HG03457 (cell line): Measurements from ENCODE around the gene ABHD17C.
"Not testable (repeated sequence)": the region's sequence is repeated elsewhere in the genome, so short reads cannot be mapped to it uniquely, and the experiment has no call there.

Experiments used
- ATAC-seq: cut with Tn5 transposase; IDR thresholded peaks from one replicate; pipeline ENCODE4 v1.9.1; 2021; ENCODE audit warnings: moderate number of reproducible peaks; ENCODE audit not compliant: unreplicated experiment

Gene ABHD17C

GRCh38 chr15:80695099-80695910, at the start of gene ABHD17C:
ABHD17C (plus strand) TSS chr15:80695310; CDS start chr15:80695430, 120 bp downstream.
- ATAC-seq = peak; percentile 66

GRCh38 chr15:80645494-80646065, 49.5 kb upstream of the ABHD17C start:
- ATAC-seq = no peak

DNA sequence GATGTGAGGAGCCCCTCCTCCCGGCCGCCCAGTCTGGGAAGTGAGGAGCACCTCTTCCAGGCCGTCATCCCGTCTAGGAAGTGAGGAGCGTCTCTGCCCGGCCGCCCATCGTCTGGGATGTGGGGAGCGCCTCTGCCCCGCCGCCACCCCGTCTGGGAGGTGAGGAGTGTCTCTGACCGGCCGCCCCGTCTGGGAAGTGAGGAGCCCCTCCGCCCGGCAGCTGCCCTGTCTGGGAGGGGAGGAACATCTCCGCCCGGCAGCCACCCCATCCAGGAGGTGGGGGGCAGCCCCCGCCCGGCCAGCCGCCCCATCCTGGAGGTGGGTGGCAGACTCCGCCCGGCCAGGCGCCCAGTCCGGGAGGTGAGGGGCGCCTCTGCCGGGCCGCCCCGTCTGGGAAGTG, 47.7 kb upstream of the ABHD17C start:
- not testable (repeated sequence) for ATAC-seq

- ATAC-seq = no peak
Measured at GRCh38 chr15:80654299-80654698, 40.8 kb upstream of the ABHD17C start.

- no peak for ATAC-seq
Measured at GRCh38 chr15:80659375-80659774, 35.7 kb upstream of the ABHD17C start.

- ATAC-seq = no peak
Measured at GRCh38 chr15:80660119-80660518, 35.0 kb upstream of the ABHD17C start.

GRCh38 chr15:80662129-80662528, 33.0 kb upstream of the ABHD17C start:
- no peak for ATAC-seq

DNA sequence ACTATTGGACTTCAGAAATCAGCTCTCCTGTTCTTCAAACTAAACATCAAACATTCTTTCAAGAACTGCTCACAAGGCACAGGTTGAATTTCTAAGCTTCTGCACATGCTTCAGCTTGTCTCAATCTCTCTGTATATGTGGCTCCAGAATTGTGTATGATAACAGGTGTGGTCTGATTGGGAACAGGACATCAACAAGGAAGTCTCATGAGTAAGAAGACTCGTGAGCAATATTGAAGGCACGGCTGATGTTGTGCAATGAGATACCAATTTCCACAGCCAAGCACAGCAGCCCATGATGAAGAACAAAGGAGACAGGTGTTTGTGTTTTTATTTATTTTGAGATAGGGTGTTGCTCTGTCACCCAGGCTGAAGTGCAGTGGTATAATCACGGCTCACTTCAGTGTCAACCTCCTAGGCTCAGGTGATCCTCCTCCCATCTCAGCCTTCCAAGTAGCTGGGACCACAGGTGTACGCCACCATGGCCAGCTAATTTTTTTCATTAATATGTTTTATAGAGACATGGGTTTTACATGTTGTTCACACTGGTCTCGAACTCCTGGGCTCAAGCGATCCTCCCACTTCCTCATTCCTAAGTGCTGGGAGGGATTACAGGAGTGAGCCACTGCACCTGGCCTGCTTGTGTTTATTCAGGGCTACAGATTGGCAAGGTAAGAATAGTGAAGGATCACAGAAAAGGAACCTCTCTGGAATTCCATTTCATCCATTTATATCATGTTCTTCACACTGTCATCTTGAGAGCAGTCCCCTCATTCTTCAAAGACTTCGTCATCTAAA, 32.2 kb upstream of the ABHD17C start:
- no peak for ATAC-seq

GRCh38 chr15:80665151-80665550, 30.0 kb upstream of the ABHD17C start:
- no peak for ATAC-seq

DNA sequence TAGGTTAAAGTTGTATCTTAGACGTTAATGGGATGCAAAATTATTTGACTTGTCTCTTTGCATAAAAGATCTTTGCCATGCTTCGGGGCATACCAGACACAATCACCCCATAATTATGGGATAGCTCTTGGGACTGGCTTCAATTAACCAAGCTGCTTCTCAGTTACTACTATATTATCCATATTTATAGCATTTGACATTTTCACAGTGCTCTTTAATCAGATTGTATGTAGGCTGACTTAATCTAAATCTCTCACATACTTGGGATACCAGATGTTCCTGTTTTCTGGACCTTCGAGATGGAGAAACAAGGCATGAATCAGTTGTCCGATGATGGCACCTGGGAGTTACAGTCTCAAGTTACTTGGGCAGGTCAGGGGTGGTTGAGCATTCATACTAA, 27.2 kb upstream of the ABHD17C start:
- ATAC-seq = no peak

DNA sequence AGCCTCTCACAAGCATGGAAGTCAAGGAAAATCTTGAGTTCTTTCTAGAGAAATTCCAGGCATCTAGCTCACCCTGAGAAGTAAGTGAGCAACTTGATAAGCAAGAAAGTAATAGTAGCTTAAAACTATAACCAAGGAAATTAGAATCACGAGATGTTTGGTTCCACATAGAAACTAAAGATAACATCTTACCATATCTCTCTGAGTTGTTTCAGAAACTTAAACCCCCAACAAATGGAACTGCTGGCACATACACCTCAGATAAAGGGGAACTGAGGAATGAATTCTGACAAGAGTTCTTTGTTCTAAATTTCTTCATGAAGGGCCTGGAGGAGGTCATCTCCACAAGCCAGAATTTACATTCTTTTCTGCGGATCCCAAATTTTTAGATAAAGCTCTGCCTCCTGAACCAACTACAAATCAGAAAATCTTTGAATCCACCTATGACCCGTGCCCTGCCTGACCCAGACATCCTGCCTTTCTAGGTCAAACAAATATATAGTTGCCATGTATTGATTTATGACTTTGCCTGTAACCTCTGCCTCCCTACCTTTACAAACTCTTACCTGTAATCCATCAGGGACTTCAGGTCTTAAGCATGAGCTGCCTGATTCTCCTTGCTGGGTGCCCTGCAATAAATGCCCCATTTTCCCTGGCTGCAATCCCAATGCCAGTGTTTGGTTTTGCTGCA, 26.4 kb upstream of the ABHD17C start:
- no peak for ATAC-seq

DNA sequence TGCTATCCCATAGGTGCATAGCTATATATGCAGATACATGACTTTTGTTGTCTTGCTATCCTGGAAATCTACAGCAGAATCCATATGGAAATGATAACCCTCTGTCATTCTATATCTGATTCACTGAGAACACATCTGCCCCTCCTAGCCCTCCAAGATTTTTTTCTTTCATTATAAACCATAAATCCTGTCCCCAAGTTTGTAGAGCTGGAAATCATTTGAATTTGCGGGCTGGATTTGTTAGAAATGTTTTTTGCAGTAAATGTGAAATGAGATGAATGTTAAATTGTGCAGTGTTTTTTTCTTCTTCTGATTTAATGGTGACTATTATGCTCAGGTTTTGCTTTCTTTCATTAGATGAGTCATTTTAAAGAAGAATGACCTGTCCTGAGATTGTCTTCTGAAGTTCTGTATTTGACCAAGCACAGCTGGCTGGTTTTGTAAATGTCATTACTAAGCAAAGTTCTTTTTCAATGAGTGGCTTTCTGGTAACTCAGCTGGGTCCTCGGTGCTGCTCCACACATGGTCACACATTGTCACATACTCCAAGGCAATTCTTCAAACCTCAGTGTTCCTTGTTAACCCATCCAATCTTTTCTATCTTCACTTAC, 25.3 kb upstream of the ABHD17C start:
- ATAC-seq = no peak

DNA sequence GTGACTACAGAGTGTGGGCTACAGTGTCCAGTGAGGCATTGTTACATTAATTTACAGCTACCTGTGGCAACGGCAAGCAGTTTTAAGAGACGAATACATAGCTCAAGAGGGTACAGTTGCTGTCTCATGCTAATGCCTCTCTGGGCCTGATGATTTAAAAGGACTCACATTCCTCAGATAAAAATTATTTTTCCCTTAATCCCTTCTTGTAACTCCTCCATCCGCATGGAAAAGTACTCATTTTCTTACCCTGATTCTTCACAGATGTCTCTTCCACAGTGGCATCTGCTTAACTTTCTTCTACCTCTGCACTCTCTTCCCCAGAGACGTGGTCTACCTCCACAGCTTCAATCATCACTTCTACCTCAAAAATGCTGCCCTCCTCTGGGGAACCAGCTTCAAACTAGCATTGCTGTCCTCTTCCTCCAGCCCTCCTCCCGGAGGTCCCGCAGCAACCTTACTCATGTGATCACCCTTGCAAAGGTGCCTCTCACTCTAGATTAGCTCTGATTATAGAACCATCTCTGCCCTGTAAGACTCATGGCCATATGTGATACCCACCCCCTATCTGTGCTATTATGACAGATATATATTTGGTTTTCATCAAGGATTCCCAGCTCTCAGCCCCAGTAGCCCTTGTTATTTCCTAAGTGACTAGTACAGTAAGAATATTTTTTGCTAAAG, 21.4 kb upstream of the ABHD17C start:
- ATAC-seq = no peak

DNA sequence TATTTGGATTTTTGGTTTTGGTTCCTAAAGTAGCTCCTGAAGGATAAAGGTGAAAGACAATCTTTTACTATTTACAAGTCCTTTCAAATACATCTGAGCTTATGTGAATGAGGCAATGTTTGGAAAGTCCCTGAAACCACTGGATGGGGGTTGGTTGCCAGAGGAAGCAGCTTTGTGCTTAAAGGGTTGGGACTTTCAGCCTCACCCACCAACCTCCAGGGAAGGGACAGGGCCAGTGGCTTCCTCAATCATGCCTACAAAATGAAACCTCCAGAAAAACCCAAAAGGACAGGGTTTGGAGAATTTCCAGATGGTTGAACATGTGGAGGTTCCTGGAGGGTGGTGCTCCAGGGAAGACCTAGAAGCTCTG, 20.9 kb upstream of the ABHD17C start:
- ATAC-seq = peak; percentile 61

GRCh38 chr15:80677041-80677440, 18.1 kb upstream of the ABHD17C start:
- no peak for ATAC-seq

GRCh38 chr15:80679167-80679803, 15.8 kb upstream of the ABHD17C start:
- no peak for ATAC-seq

DNA sequence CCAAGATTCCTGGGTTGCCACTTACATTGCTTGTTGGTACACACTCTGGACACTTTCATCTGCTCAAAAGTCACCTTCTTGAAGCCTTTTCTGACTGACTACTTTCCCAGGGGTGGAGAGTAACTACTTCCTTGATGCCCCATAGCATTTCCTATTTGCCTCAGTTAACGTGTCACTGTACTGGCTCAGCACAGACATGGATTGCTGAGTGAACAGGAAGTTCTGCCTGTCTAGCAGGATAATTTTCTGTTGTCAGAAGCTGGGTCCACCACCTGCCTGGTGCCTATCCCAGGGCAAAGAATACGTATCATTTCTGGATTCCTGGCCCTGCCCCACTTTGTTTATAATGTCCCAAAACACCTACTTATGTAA, 15.3 kb upstream of the ABHD17C start:
- ATAC-seq = no peak

DNA sequence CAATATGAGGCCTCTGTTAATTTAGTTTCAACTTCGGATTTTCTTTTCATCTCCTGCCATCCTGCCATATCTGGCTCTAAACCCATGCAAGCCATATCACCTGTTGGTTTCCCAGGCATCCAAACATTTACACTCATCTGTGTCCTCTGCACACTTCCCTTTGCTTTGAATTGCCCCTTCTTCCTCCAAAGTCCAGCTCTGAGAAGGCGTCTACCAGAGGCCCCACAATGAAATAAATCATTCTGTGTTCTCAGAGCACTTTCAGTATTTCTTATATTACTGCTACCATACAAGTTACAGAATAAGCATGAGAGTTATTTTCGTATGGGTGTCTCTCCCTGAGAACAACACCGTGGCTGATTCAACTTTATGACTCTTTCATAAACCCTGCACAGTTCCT, 12.9 kb upstream of the ABHD17C start:
- ATAC-seq = no peak

- no peak for ATAC-seq
Measured at GRCh38 chr15:80684697-80685096, 10.4 kb upstream of the ABHD17C start.

- no peak for ATAC-seq
Measured at GRCh38 chr15:80685628-80686027, 9.5 kb upstream of the ABHD17C start.
